GM18868 (cell line): ENCODE results near the gene TM4SF20.
A peak's percentile ranks its signal among the peaks of the same experiment; 100 is the strongest.
"Not testable (repeated sequence)": the region's sequence is repeated elsewhere in the genome, so short reads cannot be mapped to it uniquely, and the experiment has no call there.

Experiments used
- ATAC-seq: cut with Tn5 transposase; IDR thresholded peaks from one replicate; pipeline ENCODE4 v1.9.1; 2021; ENCODE audit warnings: mild to moderate bottlenecking, moderate library complexity; ENCODE audit not compliant: unreplicated experiment

Gene TM4SF20

DNA sequence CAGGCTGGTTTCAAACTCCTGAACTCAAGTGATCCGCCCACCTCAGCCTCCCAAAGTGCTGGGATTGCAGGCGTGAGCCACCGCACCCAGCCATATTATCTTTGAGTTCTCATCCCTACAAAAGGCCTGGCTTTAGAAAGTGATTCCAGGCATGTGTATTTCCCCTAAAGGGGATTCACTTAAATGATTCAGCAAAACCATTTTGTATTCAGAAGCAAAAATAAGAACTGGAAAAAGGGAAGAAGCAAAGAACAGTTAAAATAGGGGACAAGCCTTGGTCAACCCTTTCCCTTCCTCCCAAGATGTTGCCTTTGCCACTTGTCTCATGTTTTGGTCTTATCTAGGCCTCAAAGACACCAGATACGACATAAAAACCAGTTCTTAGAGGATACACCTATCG, 10.5 kb downstream of the TM4SF20 start:
- no peak for ATAC-seq

DNA sequence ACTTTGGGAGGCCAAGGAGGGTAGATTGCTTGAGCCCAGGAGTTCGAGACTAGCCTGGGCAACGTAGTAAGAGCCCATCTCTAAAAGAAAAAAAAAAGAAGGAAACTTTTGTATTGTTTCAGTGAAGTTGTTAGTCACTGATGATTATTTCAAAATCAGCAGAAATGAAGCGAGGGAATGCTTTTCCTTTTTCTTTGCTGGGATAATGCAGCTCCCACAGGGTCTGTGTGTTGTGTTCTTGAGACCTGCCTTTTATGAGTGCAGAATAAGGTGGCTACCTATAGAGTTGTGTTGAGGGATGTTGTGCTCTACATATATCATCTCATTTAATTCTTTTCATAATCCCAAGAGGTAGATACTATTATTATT, 11.7 kb downstream of the TM4SF20 start:
- no peak for ATAC-seq

DNA sequence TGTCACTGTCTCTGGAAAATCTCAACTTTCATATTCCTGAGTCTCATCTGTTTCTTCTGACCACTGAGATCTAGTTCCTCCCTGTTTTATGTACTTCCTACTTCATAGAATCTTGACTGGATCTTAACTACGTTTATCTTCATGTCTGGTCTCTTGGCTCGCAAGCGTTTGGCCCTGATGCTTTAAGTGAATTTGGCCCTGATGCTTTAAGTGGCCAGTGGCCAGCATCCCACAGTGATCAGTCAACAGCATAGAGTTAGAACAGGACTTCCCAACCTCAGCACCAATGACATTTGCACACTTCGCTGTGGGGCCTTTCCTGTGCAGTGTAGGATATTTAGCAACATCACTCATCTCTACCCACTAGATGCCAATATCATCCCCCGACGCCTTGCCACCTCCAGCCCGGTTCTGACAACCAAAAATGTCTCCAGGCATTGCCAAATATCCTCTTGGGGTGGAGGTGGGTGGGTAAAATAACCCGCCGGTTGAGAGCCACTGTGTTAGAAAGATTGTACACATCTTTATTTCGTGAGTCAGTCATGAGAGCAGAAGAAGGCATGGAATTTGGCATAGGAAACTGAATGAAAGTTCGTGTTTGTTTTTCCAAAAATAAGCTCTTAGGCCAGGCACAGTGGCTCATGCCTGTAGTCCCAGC, 12.2 kb downstream of the TM4SF20 start:
- no peak for ATAC-seq

DNA sequence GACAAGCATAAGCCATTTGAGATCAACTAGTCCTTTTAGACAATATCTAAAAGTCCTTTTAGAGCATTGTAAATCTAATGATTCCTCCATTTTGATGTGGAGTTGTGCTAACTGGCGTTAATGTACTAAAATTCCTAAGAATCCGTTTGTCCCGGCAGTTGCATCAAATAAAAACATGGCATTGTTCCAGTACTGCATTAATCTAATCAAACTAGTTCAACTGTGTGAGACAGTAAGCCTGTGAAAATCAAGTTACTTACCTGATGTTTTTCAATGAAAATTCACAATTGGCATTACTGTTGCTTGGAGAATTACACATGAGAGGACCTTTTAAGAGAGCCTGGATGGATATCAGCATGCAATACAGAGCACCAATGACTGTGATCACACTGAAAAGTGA, 13.3 kb downstream of the TM4SF20 start:
- ATAC-seq = no peak

DNA sequence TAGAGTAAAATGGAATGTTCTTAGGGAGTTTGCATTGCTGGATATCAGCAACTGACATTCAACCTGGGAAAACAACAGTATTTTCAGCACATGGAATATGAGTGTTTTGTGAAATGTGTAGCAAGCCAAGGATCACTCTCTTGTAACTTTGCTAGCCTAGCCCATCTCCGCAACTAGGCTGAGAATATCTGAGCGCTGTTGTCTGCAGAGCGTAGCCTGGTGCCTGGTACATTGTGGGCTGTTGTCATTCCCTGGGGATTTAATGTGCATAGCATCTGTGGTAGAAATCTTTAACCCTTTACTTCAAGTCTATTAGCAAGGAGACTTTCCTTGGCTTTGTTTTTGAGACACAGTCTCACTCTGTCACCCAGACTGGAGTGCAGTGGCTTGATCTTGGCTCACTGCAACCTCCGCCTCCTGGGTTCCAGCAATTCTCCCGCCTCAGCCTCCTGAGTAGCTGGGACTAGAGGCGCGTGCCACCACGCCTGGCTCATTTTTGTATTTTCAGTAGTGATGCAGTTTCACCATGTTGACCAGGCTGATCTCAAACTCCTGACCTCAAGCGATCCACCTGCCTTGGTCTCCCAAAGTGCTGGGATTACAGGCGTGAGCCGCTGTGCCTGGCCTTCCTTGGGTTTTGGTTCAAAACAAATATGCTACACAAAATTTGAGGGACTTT, 14.4 kb downstream of the TM4SF20 start:
- ATAC-seq = not testable (repeated sequence)

DNA sequence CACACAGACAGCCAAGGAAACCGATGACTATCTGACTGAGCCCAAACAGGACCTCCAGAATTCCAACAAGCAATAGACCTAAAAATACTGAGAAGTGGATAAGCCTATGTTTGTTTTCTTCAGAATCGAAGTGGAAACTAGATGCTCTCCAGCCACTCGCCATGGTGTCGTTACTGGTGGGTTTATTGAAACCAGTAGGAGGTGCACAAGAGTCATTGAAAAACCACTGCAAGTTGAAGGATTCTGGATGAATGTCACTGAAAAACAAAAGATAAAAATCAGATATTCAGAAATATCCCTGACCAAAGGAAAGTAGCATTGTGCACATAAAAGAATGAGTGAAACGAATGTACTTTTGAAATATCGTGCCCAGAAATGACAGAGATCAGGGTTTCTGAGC, 15.3 kb downstream of the TM4SF20 start:
- ATAC-seq = no peak

DNA sequence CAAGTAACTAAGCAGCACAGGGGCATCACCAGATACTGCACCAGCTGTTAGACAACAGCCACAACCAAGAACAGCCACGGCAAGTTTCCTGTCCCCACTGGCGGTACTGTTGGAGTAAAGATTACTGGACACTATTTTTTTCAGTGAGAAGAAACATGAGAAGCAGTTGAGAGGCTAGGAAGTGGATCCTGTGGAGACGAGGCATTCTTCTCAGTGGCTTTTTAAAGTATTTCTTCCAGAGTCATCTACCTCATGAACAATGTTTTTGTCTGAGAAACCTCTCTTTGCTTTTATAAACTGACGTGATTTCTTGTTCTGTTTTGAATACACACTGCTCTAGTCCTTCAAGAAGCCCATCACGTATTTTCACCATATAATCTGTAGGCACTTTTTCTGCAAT, 18.8 kb downstream of the TM4SF20 start:
- no peak for ATAC-seq

DNA sequence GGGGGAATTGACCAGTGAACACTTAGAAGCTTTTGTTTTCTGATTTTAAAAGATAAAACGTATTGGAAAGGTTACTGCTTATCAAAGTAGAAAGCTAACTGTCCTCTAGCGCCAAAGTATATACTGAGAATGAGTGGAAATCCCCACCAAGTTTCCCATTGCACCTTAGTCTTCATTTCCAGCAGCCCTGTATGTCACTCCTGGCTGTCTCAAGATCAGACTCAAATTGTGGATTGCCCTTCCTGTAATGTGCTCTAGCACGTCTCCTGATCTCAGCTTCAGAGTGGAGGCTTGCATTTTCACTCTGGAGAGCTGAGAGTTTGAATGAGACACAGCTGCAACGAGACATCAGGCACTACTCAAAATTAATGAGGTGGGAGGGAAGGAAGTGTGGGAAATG, 27.5 kb downstream of the TM4SF20 start:
- peak; percentile 95 for ATAC-seq

DNA sequence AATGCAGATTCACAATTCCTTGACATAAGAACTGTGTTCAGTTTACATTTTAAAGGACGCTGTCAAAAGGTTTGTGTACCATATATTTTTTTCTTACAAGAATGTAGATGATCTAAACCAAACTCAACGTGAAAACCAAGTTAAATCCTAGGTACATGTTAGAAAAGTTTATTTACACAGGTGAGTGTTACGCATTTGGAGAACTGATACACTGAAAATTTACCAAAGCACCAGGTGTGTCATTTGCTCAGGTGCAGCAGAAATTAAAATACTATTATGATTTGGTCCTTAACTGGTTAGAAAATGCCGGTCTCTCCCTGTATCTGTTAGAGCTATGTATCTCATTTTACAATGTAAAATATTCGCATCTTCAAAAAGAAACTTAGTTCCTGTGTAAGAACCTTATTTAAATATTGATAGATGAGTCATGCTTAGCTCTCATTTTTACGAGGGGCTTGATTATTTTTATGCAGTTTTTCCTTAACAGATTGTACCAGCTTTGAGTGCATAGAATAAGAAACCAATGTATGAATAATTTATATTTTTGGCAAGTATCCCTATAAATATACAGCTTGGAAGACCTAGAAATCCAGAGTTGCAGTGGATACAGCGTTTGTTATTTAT, 29.0 kb downstream of the TM4SF20 start:
- no peak for ATAC-seq

DNA sequence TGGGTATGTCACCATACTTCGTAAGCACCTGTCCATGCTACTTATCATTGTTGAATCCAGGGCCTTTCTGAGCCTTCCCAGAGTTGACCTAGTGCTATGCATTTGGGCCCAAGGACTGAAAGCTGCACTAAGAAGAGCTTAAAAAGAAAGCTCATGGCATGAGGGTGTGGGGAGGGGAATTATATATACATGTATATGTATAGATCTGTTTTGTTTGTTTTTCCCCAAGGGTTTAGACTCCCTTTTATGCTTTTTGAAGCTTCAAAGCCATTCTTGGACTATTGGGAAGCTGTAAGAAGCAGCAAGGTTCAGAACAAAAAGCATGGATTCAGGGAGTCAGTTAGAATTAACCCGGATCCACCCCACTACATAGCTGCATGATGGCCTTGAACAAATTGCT, 30.8 kb downstream of the TM4SF20 start:
- ATAC-seq = no peak

DNA sequence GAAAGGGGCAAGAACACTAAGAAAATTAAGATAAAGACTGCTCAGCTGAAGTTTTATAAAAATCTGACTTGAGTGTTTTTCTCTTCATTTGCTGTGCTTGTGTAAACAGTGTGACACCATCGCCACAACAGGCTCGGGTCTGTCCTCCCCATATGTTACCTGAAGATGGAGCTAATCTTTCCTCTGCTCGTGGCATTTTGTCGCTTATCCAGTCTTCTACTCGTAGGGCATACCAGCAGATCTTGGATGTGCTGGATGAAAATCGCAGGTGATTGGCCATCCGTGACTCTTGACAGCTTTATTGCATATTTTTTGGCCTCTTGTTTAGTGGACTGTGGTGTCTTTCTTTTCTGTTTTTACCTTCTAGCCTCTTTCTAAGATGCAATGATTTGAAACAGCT, 32.0 kb downstream of the TM4SF20 start:
- no peak for ATAC-seq

DNA sequence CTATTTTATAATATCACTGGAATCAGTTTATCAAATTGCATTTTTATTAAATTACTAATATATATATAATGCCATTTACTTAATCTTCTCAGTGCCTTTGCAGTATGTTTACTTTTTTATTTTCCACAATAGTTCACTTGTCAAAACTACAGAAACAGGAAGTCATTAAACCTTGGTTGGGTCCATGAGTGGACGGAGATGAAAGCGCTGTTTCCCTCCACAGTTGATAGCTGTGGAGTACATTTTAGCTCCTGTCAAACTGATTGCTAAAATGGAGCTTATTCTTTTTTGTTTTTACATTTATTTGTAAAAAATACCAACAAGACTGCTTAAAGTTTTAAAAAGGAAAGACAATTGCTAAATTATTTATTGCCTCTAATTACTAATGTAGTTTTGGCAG, 34.9 kb downstream of the TM4SF20 start:
- ATAC-seq = no peak

DNA sequence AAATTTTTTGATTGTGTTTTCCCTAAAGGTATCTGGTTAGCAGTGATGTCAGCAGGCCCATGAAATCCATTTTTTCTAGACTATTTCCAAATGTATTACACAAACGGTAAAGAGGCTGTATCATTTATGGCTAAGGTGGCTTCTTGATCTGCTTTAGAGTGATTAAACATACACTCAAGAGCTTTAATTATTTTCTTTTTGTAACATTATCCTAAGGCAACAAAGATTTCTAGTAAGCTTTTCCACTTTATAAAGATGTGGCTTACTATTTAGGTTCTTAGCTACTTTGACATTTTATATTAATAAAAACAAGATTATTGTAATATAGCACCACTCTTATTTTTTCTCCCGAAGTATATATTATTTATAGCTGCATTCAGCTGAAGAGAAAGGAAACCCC, 37.6 kb downstream of the TM4SF20 start:
- ATAC-seq = no peak

DNA sequence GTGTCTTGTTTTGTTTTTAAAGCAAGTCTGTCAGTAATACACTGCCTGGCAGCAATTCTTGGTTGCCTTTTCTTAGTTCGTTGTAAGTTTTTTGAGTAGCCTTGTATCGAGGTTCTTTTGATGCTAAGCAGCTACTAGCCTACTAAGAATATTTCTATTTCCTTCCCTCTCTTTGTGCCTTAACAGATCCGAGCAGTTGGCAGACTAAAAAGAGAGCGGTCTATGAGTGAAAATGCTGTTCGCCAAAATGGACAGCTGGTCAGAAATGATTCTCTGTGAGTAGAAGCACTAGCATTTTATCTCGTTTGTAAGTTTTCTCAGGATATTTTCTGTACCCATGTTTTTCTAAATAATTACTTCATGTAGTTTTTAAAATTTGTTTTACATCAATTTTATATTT, 39.0 kb downstream of the TM4SF20 start:
- no peak for ATAC-seq

DNA sequence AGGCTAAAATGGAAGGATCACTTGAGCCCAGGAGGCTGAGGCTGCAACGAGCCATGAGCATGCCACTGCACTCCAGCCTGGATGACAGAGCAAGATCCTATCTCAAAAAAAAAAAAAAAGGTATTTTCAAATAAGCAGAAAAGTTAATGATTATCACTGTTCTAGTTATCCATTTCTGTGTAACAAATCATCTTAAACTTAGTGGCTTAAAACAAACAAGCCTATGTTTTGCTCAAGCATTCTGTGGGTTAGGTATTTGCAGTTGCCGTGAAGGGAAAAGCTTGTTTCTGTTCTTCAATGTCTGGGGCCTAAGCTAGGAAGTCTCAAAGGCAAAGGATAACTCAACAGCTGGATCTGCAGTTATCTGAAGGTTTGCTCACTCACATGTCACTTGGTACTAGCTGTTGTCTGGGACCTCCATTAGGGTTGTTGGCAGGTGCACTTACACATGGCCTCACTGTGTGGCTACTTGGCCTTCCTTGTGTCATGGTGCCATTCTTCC, 40.0 kb downstream of the TM4SF20 start:
- ATAC-seq = no peak

DNA sequence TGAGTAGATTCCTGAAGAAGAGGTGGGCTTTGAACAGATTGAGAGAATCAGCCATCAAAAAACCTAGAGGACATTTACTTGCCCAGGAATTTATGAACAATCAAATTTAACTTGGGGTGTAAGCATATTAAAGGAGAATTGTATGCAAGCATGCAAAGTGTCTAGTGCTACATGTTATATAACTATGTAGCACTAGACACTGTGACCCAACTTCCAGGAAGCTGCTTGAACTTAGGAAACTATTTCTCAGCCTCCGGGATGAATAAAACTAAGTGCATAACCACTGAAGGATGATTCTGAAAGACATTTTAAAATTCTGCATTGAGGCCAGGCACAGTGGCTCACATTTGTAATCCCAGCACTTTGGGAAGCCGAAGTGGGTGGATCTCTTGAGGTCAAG, 41.7 kb downstream of the TM4SF20 start:
- no peak for ATAC-seq

DNA sequence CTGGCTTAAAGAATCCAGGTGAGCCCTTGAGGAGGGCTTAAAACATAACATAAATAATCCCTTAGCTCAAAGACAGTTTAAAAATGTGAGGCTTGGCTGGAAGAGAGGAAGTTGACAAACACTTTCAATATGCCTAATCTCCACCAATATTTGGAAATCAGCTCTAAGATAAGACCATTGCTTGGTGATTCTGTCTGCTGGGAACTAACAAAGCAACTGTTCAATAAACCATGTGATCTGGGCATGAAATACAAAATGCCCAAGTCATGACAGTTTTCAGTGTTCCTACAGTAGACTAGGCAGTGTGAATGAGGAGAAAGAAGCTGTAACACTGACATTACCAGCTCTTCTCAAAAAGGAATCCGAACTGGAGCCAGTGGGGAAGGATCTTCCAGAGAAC, 43.4 kb downstream of the TM4SF20 start:
- ATAC-seq = no peak

DNA sequence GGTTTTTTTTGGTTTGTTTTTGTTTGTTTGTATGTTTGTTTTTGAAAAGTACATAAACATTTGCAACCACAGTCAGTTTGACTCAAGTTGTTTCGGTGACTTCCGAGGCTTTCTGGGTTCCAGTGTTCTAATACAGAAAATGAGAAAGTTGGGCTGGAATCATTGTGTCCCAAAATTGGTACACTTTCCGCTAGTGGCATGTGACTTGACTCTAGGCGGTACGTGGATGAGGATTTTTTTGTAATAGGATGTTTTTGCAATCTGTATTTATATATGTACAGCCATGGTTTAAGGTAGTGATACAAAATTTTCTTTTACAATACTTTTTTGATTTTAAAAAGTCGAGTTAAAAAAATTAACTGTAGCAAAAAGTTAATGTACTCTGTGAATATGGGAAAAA, 52.3 kb downstream of the TM4SF20 start:
- ATAC-seq = no peak

DNA sequence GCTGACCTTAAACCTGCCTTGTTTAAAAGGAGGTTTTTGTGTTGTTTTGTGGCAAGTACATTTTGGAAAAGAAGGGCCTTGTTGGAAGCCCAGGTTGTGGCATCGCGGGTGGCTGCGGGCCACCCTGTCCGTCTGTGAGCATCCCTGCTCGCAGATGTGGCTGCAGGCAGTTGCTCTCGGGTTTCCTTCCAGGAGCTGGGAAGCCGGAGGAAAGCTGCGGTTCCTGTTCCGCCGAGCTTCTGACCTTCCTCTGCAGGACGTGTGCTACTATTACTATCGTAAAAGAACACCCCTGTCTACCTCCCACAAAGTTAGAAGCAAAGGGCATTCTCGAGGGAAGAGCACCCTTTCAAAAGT, 53.3 kb downstream of the TM4SF20 start:
- ATAC-seq = no peak

DNA sequence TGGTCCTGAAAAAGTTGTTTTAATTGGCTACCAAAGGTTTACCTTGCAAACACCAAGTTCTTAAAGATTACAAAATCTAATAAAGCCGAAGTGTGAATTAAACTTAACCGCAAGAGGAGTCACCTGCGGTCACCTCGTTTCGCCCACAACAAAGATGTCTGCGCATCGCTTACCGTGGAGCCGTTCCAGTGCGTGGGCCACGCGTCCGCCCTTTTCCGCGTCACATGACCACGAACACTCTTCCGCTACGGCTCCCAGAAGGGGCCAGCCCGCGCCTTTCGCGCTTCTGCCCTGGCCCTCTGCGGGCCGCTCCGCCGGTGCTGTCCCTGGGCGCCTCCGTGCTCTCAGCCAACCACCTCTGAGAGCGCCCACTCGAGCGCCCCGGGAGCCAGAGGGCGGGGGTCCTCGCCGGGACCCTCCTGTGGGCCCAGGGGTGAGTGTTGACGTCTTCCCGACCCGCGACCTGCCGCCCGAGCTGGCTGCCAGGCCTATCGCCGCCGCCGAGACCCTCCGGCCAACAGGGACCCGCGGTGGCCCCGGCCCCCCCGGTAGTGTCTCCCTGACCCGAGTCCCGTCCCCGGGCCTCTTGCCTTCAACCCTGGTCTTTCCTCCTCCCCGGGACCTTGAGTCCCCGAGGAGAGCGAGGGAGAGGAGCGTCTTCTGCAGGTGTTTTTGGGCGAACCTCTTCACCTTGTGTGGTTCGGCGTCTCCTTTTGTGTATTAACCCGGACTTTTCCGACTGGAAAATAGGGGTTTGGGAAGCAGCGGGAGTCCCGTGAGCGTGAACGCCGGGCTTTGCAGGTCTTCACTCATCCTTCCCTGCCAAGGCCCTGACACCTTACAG, 53.9 kb downstream of the TM4SF20 start, which contains the start of gene MFF:
Gene MFF, plus strand, starts transcription at position 257 of the 844 bp plus-strand sequence. CDS start 5,415 bp downstream, outside the sequence.
- peak; percentile 96 for ATAC-seq

DNA sequence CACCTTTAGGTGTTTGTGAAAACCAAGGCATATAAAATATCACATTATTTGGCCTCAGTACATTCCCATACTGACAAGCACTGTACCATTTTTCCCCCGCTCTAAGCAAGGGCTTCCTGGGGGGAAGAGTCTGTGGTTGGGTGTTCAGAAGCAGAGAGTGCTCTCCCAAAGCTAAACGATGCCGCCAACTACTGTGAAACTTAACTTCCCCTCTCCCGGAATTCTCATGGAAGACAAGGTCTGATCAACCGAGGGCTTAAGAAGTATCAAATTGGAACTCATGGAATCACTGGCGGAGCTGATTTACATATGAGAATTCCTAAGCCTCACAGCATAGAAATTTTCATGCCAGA, 54.5 kb downstream of the TM4SF20 start:
- ATAC-seq = peak; percentile 23
